NCI-H1105 (cell line): Measurements from ENCODE around the gene TEX264.

ENCODE experiments used
- DNase-seq: peaks from one replicate; lab custom pipeline; 2025; lab: John Stamatoyannopoulos, UW

TEX264 gene

GRCh38 chr3:51692980-51693395, 21.9 kb downstream of the TEX264 start:
- no peak for DNase-seq

GRCh38 chr3:51696954-51697353, 25.9 kb downstream of the TEX264 start:
- no peak for DNase-seq

DNA sequence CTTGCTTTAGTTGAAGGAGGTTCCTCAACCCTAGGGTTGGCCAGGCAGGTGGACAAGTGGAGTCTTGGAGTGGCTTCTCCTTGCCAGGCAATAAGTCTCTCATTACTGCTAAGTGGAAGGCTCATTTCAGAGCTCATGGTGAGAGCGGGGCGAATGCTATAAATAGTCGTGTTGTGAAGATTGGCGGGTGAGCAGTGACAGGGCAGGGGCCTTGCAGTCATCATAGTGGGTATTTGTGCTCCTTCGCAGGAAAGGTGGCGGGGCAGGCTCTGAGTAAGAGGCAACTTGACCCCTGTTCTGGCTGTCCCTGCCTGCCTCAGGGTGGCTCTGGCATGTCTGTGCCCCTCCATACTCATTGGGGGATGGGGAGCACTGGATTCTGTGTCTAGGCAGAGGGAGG, 27.2 kb downstream of the TEX264 start:
- DNase-seq: no peak

DNA sequence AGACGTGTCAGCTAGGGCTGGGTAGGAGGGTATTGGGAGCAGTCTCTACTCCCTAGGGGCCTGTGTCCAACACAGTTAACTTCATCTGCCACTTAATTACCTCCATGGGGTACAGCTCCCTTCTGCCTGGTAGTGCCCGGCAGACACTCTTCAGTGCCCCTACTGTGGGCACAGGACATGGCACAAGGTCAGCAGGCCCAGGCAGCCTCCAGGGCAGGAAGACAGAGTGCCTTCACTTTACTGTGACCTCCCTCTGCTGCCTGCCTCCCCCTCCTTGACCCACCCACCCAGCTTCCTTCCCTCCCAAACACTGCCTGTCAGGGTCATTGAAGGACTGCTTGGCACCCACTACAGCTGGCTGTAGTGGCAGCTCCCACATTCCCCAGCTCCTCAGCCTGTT, 29.4 kb downstream of the TEX264 start:
- no peak for DNase-seq

DNA sequence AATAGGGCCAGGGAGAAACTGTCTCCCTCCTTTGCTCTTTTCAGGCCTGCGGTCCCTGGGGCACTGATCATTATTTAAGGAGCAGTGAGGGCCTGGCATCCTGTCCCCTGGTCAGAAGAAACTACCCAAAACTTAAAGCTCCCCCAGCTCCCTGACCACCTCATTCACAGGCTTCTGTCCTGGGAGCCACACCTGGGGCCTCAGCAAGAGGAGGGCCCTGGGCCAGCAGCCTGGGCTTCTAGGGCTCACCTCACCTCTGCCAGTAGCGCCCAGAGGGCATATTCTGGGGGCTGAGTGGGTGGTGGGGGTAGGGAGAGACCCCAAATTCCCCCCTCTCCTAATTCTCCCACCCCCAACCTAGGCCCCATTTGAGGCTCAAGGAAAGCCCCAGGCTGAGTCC, 31.1 kb downstream of the TEX264 start:
- no peak for DNase-seq

- DNase-seq: peak; percentile 14
Measured at GRCh38 chr3:51703068-51703760, 32.2 kb downstream of the TEX264 start.

- no peak for DNase-seq
Measured at GRCh38 chr3:51703761-51704510, 32.9 kb downstream of the TEX264 start.

- no peak for DNase-seq
Measured at GRCh38 chr3:51704511-51704950, 33.5 kb downstream of the TEX264 start.

DNA sequence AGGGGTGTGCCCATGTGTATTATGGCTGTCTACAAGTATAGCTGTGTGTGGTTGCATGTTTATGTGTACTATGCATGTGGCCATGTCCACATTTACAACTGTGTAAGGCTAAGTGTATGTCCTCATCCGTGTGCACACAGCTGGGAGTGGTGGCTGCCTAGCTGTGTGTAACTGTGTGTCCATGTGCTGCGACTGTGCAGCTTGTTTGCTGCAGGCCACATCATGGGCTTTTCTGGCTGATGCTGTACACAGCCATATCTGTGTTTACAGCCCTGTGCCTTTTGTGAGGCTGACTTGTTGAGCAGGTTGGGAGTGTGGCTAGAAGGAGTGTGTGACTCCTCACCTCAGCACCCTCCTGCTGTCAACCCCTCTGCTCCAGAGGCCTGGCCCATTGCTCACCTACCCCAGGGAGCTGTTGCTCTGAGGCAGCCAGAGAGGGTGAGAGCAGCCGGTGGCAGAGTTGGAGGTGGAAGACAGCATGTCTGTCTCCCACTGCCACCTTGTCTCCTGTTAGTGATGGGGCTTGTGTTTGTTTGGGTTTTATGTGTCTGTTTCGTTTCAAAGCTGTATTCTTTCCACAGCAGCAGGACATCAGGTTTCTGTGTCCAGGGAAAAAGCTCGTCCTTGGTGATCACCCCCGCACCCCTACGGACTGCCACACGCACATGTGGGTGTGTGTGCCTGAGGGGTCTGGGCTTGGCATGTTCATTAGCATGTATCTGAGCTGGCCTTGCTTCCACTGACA, 34.4 kb downstream of the TEX264 start:
- DNase-seq: no peak

GRCh38 chr3:51706021-51706485, 35.0 kb downstream of the TEX264 start:
- DNase-seq: no peak

GRCh38 chr3:51706788-51707731, 36.0 kb downstream of the TEX264 start, which contains the start of gene GRM2:
GRM2 (plus strand) TSS chr3:51707068; CDS start chr3:51708984, 1,916 bp downstream.
- DNase-seq: peak; percentile 59

- DNase-seq: no peak
Measured at GRCh38 chr3:51708216-51708845, 37.3 kb downstream of the TEX264 start.

DNA sequence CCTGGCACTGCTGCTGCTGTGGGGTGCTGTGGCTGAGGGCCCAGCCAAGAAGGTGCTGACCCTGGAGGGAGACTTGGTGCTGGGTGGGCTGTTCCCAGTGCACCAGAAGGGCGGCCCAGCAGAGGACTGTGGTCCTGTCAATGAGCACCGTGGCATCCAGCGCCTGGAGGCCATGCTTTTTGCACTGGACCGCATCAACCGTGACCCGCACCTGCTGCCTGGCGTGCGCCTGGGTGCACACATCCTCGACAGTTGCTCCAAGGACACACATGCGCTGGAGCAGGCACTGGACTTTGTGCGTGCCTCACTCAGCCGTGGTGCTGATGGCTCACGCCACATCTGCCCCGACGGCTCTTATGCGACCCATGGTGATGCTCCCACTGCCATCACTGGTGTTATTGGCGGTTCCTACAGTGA, 38.0 kb downstream of the TEX264 start:
- no peak for DNase-seq

DNA sequence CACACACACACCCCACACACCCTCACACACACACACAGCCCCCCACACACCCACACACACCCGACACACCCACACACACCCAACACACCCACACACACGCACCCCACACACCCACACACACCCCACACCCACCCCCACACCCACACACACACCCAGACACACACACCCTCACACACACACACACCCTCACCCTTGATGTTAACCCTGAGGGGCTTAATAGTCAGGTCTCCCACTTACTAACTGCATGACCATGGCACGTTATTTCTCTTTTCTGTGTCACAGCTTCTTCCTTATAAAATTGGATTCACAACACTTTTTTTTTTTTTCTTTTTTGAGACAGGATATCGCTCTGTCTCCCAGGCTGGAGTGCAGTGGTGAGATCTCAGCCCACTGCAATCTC, 38.6 kb downstream of the TEX264 start:
- DNase-seq: no peak

- DNase-seq: no peak
Measured at GRCh38 chr3:51710631-51711351, 39.7 kb downstream of the TEX264 start.

DNA sequence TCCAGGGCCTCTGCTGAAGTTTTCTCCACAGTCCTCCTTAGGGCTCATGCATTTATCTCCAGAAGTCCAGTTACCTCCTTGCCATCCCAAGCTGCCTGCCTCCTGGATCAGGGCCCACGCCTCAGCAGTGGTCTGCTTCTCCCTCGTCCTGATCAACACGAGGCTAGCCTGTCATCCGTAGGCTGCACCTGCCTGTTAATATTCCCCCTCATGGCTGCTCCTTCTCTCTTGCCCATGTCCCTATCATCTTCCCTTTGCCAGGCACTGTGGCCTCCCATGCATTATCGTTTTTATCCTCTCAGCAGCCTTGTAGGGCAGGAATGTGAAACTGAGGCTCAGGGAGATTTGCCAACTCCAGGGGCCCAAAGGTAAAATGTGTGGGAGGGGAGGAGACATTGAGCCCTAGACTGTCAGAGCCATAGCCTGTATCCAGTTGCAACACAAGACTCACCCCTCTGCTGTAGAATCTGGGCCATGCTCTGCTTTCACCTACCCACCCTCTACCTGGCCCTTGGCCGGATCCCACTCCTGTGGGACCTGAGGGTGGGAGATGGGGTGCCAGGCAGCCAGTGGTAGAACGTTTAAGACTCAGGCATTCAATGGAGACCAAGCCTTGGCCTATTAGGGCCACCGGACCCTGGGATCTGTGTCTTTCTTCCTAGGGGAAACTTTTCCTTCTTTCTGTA, 40.4 kb downstream of the TEX264 start:
- no peak for DNase-seq

DNA sequence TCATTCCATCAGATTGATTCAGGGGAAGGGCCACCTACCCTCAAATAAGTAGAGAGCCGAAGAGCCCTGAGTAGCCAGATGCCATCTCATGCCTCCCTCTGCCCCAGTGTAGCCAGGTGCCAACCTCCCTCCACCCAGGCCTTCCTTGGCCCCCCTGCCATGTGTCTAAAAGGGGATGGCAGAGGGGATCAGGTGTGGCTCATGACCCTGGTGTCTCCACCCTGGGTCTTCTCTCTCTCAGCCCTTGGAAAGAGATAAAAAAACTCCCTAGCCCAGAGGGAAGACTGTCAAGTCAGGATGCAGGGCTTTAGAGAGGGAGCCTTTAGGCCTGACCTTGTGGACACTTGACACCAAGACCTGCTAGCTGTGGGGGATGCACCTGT, 41.0 kb downstream of the TEX264 start:
- no peak for DNase-seq

DNA sequence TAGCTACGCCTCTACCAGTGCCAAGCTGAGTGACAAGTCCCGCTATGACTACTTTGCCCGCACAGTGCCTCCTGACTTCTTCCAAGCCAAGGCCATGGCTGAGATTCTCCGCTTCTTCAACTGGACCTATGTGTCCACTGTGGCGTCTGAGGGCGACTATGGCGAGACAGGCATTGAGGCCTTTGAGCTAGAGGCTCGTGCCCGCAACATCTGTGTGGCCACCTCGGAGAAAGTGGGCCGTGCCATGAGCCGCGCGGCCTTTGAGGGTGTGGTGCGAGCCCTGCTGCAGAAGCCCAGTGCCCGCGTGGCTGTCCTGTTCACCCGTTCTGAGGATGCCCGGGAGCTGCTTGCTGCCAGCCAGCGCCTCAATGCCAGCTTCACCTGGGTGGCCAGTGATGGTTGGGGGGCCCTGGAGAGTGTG, 41.5 kb downstream of the TEX264 start:
- DNase-seq: no peak

GRCh38 chr3:51712963-51713362, 41.9 kb downstream of the TEX264 start:
- DNase-seq: no peak
